ENCODE measurements around the gene RBM20.

Gene RBM20

DNA sequence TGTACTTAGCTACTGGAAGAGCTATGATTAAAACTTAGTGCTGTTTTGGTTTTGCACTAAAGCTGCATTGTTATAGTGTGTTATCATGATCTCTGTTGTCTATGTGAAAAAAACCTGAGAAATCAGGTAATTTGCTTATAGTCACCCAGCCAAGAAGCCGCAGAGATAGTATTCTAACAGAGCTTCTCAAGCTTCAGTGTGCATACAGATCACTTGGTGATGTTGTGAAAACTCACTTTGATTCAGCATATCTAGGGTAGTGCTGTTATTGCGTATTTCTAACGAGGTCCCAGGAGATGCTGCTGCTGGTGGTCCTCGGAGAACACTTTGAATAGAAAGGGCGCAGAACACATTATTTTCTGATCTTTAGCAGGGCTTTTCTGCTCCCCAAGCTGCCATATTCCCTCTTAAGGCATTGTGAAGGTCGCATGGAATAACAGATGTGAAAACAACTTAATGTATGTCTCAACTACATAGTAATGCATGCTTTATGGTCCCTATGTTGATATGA, 159.2 kb downstream of the RBM20 start:
- peaks cover 6% of the 10 kb centered on the region for H3K36me3 ChIP-seq (ENCODE audit: insufficient read depth, insufficient read length, low read length)

DNA sequence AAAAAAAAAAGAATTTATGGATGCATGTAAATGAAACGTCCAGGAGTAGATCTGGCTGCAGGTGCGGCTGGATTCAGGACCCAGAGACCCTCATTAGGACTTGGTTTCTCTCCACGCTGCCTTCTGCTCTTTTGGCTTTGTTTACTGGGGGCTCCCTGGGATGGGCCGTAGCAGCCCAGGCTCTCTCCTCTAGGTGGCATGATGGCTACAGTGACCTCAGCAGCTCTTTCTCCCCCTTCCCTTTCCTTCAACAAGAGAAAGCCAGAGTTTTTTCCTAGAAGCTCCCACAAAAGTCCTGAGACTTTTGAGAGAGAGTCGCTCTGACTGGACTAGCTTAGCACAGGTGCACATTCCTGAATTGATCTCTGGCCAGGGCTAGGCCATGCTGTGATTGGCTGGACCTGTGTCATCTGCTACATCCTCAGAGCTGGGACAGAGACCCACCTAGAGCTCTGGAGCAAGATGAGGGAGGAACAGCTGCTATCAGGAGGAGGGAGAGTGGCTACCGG, 159.7 kb downstream of the RBM20 start:
- H3K4me1 ChIP-seq (ENCODE audit: insufficient read depth, insufficient read length): no peaks in the 10 kb centered on the region
- peak; percentile 32 for DNase-seq (ENCODE audit: low read depth, low spot score)
- H3K9ac ChIP-seq (ENCODE audit: insufficient read length, low read depth): no peak overlapping the region
- no peaks in the 10 kb centered on the region for H3K9me3 ChIP-seq (ENCODE audit: insufficient read depth, low read length)
- no peaks in the 10 kb centered on the region for H3K27me3 ChIP-seq (ENCODE audit: insufficient read depth, insufficient read length)
- H3K36me3 ChIP-seq (ENCODE audit: insufficient read depth, insufficient read length, low read length): peaks cover 6% of the 10 kb centered on the region
- H3K4me3 ChIP-seq (ENCODE audit: insufficient read length, low read depth): no peak overlapping the region
- TF ChIP-seq YY1 (IDR thresholded peaks at IDR 0.05; ENCODE audit: insufficient read depth, insufficient read length) (no peak), ZNF274 (IDR thresholded peaks at IDR 0.05; ENCODE audit: low read depth, low read length) (no peak), SUZ12 (IDR thresholded peaks at IDR 0.05; ENCODE audit: extremely low read depth, insufficient read depth, insufficient read length) (no peak)

More for the DNA sequence above, 159.2 kb downstream of the RBM20 start:
- no peak overlapping the region for H3K9ac ChIP-seq (ENCODE audit: insufficient read length, low read depth)
- no peak for DNase-seq (ENCODE audit: low read depth, low spot score)
- H3K4me3 ChIP-seq (ENCODE audit: insufficient read length, low read depth): no peak overlapping the region
- TF ChIP-seq SUZ12 (IDR thresholded peaks at IDR 0.05; ENCODE audit: extremely low read depth, insufficient read depth, insufficient read length): no peak
- no peak for TF ChIP-seq ZNF274 (IDR thresholded peaks at IDR 0.05; ENCODE audit: low read depth, low read length)
- no peak for TF ChIP-seq YY1 (IDR thresholded peaks at IDR 0.05; ENCODE audit: insufficient read depth, insufficient read length)
- no peaks in the 10 kb centered on the region for H3K27me3 ChIP-seq (ENCODE audit: insufficient read depth, insufficient read length)
- no peaks in the 10 kb centered on the region for H3K9me3 ChIP-seq (ENCODE audit: insufficient read depth, low read length)
- H3K4me1 ChIP-seq (ENCODE audit: insufficient read depth, insufficient read length): no peaks in the 10 kb centered on the region

DNA sequence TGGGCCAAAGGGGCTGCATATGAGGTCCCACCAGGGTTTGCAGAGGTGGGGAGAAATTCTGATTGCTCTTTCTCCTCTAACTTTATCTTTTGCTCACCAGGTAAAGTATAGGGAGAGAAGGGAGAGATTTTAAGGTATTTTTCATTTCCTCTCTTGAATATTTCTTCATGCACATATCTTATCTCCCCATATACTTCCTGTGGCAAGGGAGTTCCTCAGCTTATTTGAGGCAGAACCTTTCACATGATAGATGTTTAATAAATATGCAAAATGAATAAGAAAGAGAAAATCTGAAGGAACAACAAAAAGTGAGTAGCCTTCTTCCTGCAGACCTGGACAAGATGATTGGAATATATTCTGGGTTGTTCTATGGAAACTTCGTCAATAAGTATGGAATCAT, 160.2 kb downstream of the RBM20 start:
- DNase-seq (ENCODE audit: low read depth, low spot score): no peak
- Histone ChIP-seq H3K9ac (ENCODE audit: insufficient read length, low read depth) (no peak overlapping the region), H3K9me3 (ENCODE audit: insufficient read depth, low read length) (no peaks in the 10 kb centered on the region), H3K4me3 (ENCODE audit: insufficient read length, low read depth) (no peak overlapping the region), H3K36me3 (ENCODE audit: insufficient read depth, insufficient read length, low read length) (peaks cover 6% of the 10 kb centered on the region), H3K27me3 (ENCODE audit: insufficient read depth, insufficient read length) (no peaks in the 10 kb centered on the region), H3K4me1 (ENCODE audit: insufficient read depth, insufficient read length) (no peaks in the 10 kb centered on the region)
- TF ChIP-seq YY1 (IDR thresholded peaks at IDR 0.05; ENCODE audit: insufficient read depth, insufficient read length) (no peak), SUZ12 (IDR thresholded peaks at IDR 0.05; ENCODE audit: extremely low read depth, insufficient read depth, insufficient read length) (no peak), ZNF274 (IDR thresholded peaks at IDR 0.05; ENCODE audit: low read depth, low read length) (no peak)

DNA sequence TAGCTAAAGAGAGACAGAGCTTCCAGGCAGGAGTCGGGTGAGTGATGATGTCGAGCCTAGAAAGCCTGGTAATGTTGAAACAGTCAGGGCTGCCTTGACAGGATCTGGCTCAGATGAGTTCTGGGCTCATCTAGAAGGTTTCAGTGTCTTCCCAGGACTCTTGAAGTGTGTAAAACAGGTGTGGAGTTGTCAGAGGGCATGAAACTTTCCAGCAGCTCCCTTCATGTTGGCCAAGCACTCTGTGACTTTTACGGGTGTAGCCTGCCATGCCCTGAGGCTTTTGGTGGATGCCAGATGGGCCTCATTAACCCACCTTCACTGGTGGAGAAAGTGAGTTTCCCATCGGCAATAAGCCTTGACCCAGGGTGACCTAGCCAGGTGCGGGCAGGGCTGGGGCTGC, 161.2 kb downstream of the RBM20 start:
- TF ChIP-seq SUZ12 (IDR thresholded peaks at IDR 0.05; ENCODE audit: extremely low read depth, insufficient read depth, insufficient read length): no peak
- TF ChIP-seq ZNF274 (IDR thresholded peaks at IDR 0.05; ENCODE audit: low read depth, low read length): no peak
- TF ChIP-seq YY1 (IDR thresholded peaks at IDR 0.05; ENCODE audit: insufficient read depth, insufficient read length): no peak
- Histone ChIP-seq H3K36me3 (ENCODE audit: insufficient read depth, insufficient read length, low read length) (no peaks in the 10 kb centered on the region), H3K9me3 (ENCODE audit: insufficient read depth, low read length) (no peaks in the 10 kb centered on the region), H3K4me3 (ENCODE audit: insufficient read length, low read depth) (no peak overlapping the region), H3K9ac (ENCODE audit: insufficient read length, low read depth) (no peak overlapping the region), H3K27me3 (ENCODE audit: insufficient read depth, insufficient read length) (no peaks in the 10 kb centered on the region), H3K4me1 (ENCODE audit: insufficient read depth, insufficient read length) (no peaks in the 10 kb centered on the region)
- DNase-seq (ENCODE audit: low read depth, low spot score): no peak

DNA sequence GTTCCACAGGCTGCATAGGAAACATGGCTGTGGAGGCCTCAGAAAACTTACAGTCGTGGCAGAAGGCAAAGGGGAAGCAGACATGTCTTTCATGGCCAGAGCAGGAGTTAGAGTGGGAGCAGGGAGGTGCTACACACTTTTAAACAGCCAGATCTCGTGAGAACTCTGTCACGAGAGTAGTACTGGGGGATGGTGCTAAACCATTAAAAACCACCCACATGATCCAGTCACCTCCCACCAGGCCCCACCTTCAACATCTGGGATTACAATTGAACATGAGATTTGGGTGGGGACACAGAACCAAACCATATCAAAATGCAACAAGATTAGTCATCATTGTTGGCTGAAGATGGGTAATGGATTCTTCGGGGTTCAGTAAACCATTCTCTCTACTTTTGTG, 162.2 kb downstream of the RBM20 start:
- Histone ChIP-seq H3K9ac (ENCODE audit: insufficient read length, low read depth) (no peak overlapping the region), H3K36me3 (ENCODE audit: insufficient read depth, insufficient read length, low read length) (no peaks in the 10 kb centered on the region), H3K9me3 (ENCODE audit: insufficient read depth, low read length) (no peaks in the 10 kb centered on the region), H3K27me3 (ENCODE audit: insufficient read depth, insufficient read length) (no peaks in the 10 kb centered on the region), H3K4me1 (ENCODE audit: insufficient read depth, insufficient read length) (no peaks in the 10 kb centered on the region), H3K4me3 (ENCODE audit: insufficient read length, low read depth) (no peak overlapping the region)
- DNase-seq (ENCODE audit: low read depth, low spot score): no peak
- TF ChIP-seq SUZ12 (IDR thresholded peaks at IDR 0.05; ENCODE audit: extremely low read depth, insufficient read depth, insufficient read length) (no peak), ZNF274 (IDR thresholded peaks at IDR 0.05; ENCODE audit: low read depth, low read length) (no peak), YY1 (IDR thresholded peaks at IDR 0.05; ENCODE audit: insufficient read depth, insufficient read length) (no peak)

DNA sequence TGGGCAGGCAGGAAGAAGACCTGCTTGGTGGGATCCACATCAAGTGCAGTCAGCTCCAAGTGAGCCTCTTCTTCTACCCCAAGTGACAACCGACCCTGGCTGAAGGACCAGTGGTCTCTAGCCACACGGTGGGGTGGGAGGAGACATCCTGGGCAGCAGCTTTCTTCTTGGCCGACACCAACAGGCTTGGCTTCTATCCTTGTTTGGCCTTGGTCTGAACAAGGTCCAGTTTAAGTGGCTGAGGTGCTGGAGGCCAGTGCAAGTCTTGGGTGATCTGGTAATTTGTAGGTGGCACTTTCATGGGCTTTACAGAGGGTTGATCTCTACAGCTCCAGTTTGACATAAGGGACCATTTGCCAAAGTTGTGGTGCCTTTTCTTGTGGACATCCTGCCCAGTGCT, 164.0 kb downstream of the RBM20 start:
- no peak for DNase-seq (ENCODE audit: low read depth, low spot score)
- Histone ChIP-seq H3K9ac (ENCODE audit: insufficient read length, low read depth) (no peak overlapping the region), H3K27me3 (ENCODE audit: insufficient read depth, insufficient read length) (no peaks in the 10 kb centered on the region), H3K9me3 (ENCODE audit: insufficient read depth, low read length) (no peaks in the 10 kb centered on the region), H3K4me1 (ENCODE audit: insufficient read depth, insufficient read length) (no peaks in the 10 kb centered on the region), H3K4me3 (ENCODE audit: insufficient read length, low read depth) (no peak overlapping the region), H3K36me3 (ENCODE audit: insufficient read depth, insufficient read length, low read length) (no peaks in the 10 kb centered on the region)
- TF ChIP-seq SUZ12 (IDR thresholded peaks at IDR 0.05; ENCODE audit: extremely low read depth, insufficient read depth, insufficient read length) (no peak), YY1 (IDR thresholded peaks at IDR 0.05; ENCODE audit: insufficient read depth, insufficient read length) (no peak), ZNF274 (IDR thresholded peaks at IDR 0.05; ENCODE audit: low read depth, low read length) (no peak)

DNA sequence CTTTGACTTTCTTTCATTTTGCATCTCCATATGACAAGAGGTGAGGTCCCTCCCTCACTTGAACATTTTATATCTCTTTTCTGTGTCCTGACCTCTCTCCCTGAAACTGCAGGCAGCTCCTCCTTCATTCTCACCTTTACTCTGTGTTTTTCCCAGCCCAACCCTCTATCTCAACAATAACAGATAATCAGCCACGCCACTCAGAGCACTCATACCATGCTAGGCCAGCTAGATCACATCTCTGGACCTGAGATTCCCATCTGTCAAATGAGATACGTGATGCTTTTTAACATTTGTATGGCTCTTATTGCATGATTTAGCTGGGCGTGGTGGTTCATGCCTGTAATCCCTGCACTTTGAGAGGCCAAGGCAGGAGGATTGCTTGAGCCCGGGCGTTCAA, 164.5 kb downstream of the RBM20 start:
- Histone ChIP-seq H3K9ac (ENCODE audit: insufficient read length, low read depth) (no peak overlapping the region), H3K9me3 (ENCODE audit: insufficient read depth, low read length) (no peaks in the 10 kb centered on the region), H3K4me3 (ENCODE audit: insufficient read length, low read depth) (no peak overlapping the region), H3K4me1 (ENCODE audit: insufficient read depth, insufficient read length) (no peaks in the 10 kb centered on the region), H3K36me3 (ENCODE audit: insufficient read depth, insufficient read length, low read length) (no peaks in the 10 kb centered on the region), H3K27me3 (ENCODE audit: insufficient read depth, insufficient read length) (no peaks in the 10 kb centered on the region)
- DNase-seq (ENCODE audit: low read depth, low spot score): no peak
- TF ChIP-seq ZNF274 (IDR thresholded peaks at IDR 0.05; ENCODE audit: low read depth, low read length): no peak
- TF ChIP-seq YY1 (IDR thresholded peaks at IDR 0.05; ENCODE audit: insufficient read depth, insufficient read length): no peak

Measured in NT2/D1 (cell line).